Epithelial cell of prostate (primary cell): Measurements from ENCODE around the gene NFIC.
"Not testable (repeated sequence)": the region's sequence is repeated elsewhere in the genome, so short reads cannot be mapped to it uniquely, and the experiment has no call there.

Source experiments
- DNase-seq: peaks from one replicate; pipeline ENCODE4 v3.0.0-alpha.2; 2011; ENCODE audit warnings: low read depth, low spot score
- H3K27ac ChIP-seq: fragments of 450-650 bp; 2 replicates; pipeline ENCODE4 v1.5.1; 2017; ENCODE audit warnings: mild to moderate bottlenecking

NFIC gene

DNA sequence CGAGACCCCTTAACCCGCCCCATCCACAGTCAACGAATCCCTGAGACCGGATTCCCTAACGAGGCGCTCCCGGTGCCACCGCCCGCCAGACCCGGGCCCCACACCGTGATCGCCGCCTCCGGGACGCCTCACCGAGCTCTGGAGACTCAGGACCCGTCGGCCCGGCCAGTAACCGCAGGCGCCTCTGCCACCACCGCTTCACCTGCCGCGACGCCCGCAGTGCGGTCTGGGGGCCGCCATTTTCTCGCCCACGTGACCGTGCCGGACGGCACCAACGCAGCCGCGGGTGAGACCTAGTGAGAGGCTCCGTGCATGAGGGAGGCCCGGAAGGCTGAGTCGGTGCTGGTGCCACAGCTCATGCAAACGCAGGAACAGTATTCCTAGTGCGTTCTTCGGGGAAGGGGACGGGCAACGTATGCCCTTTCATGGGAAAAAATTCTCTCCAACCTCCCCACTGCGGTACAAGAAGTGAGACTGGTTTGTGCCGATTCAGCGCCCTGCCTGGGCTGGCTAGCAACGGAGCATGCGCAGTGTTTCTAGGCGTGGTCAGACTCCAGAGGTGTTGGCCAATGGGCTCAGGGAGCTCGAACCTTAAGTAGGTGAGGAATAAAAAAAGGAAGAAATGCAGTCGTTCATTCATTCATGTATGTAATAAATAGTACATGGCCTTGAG is 134.2 kb downstream of the NFIC start, which contains the start of gene DOHH:
DOHH (minus strand) TSS at position 246 of the 673 bp plus-strand sequence. CDS start 3,860 bp downstream, outside the sequence.
- DNase-seq, result peak; percentile 77
- H3K27ac ChIP-seq, result peak within 1 kb of the TSS; percentile 81

DNA sequence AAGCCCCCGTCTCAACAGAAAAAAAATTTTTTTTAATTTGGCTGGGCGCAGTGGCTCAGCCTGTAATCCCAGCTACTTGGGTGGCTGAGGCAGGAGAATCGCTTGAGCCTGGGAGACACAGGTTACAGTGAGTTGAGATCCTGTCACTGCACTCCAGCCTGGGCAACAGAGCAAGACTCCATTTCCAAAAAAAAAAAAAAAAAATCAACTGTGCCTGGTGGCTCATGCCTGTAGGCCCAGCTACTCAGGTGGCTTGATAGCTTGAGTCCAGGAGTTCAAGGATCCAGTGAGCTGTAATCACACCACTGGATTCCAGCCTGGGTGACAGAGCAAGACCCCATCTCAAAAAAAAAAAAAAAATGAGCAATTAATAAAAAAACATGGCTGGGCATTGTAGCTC is 135.4 kb downstream of the NFIC start:
- no peak for DNase-seq
- no peak overlapping the region for H3K27ac ChIP-seq

DNA sequence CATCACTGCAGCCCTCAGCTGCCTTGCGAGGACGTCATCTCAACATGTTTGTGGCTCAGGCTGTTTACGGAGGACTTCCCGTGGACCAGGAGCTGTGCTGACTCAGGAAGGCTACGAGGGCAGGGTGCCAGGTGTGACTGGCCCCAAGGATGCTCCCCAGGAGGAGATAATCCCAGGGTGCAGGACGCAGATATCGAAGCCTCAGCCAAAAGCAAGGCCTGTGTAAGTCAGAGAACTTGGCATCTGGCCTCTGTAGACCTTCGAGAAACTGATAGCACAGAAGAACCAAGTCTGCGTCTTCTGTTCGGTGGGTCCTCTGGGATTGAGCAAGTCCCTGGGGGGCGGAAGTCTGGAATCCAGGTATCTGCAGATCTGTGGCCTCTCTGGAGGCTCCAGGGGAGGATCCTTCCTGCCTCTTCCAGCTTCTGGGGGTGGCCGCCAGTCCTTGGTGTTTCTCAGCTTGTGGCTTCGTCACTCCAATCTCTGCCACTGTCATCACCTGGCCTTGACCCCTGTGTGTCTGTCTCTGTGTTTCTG is 136.7 kb downstream of the NFIC start:
- no peak overlapping the region for H3K27ac ChIP-seq
- DNase-seq, result no peak

DNA sequence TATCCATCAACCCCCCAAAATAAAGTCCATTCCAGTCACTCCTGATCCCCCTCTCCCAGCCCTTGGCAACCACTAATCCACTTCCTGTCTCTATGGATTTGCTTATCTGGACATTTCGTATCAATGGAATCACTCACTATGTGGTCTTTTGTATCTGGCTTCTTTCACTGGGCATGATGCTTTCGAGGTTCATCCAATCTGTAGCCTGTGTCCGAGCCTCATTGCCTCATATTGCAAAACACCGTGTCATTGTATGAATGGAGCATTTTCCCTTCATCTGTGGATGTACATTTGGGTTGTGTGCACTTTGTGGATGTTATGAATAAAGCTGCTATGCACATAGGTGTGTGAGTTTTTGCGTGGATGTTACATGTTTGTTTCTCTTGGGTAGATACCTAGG is 138.4 kb downstream of the NFIC start:
- DNase-seq, result no peak
- peak overlapping the region; percentile 87 for H3K27ac ChIP-seq

DNA sequence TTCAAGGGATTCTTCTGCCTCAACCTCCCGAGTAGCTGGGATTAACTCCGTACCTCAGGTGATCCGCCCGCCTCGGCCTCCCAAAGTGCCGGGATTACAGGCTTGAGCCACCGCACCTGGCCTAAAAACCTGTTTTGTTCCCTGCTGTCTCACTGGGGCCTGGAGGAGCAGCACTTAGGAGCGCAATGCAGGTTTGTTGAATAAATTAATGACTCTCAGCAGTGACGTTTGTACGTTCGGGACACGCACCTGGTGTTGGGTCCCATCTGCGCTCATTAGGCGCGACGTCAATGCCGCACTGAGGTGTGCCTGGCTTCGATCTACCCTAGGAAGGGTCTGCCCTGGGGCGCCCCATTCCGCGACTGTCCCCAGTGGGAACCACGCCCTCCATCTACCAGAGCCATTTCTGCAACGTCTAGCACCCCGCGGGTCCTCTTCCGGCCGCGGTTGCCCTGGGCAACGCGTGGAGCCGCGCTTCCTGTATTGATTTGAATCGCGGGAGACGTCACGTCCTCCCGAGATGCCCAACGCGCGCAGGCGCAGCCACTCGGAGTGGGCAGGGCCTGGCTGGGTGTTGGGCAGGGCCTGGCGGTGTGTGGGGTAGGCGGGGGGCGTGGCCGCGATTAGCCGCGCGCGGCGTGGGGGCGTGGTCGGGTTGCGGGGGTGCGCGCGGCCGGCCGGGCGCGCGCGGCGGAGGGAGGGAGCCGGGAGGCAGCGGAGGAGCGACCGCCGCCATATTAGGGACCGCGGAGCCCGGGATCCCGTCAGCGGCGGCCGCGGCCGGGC is 139.4 kb downstream of the NFIC start, which contains the start of gene FZR1:
FZR1 (plus strand) TSS at position 714 of the 786 bp plus-strand sequence. CDS start 16,679 bp downstream, outside the sequence.
- peak within 1 kb of the TSS; percentile 87 for H3K27ac ChIP-seq
- peak; percentile 89 for DNase-seq

DNA sequence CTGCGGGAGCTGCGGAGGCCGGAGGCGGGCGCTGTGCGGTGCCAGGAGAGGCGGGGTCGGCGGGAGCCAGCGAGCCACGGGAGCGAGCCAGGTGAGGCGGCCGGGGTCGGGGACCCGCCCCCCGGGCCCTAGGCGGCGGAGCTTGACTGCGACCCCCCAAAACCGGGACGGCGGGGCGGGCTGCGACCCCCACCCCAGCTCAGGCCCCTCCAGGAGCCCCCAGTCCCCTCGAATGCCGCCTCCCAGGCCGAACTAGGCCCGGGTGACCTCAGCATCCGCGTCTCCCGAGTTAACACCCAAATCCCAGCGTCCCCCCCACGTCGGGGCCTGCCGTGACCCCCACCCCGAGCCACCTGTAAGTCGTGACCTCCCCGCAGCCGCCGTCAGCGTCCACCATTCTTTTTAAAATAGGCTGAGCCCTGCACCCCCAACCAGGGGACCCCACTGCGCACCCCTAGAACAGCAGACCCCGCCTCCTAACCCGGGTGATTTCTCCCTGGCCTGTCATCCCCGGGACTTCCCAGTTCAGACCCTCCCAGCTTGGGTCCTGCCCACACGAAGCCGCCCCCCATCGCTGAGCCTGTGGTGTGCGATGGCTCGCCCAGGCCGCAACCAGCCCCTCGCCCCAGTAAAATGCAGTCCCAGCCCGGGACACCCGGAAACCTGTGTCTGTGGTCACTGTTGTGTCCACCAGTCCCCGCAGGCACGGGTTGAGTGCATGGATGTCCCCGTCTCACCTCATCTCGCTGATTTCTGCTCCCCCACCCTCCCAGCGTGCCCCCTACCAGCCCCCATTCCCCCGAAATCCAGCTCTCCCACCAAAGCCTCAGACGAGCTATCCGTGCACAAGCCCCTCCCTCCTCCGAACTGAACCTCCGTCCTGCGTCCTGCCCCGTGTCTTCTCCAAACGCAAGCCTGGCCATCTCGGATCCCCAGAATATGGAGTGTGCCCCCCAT is 140.3 kb downstream of the NFIC start:
- no peak for DNase-seq
- H3K27ac ChIP-seq, result peak overlapping the region; percentile 87

DNA sequence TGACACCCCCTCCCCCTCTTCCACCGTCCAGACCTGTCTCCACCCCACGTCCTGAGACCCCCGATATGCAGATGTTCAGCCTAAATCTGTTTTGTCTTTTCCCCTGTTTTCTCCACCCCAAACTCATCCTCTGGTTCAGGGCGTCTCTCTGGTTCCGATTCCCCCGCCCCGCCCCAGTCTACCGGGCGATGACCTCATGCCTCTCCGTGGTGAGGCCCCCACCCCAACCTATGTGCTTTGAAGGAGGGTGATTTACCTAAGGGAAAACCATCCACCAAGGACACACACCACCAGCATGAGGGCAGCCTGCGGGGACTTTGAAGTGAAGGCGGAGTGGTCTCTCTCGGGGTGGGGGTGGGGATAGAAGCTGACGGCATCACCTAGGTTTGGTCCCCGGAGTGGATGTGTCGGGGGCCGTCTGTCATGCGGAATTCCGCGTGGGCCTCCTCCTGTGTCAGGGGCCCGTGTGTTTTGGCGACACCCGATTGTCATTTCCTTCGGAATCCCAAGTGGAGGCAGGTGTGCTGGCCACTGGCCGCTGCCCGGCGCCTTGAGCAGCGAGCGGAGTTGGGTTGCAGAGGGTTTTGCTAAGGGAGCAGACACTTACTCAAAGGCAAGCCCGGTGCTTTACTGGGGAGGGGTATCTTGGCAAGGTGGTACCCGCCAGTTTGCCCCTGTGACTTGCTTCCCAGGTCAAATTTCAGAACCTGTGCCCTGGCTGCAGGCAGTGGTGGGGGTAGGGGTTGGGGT is 141.2 kb downstream of the NFIC start:
- no peak for DNase-seq
- H3K27ac ChIP-seq, result peak overlapping the region; percentile 87

DNA sequence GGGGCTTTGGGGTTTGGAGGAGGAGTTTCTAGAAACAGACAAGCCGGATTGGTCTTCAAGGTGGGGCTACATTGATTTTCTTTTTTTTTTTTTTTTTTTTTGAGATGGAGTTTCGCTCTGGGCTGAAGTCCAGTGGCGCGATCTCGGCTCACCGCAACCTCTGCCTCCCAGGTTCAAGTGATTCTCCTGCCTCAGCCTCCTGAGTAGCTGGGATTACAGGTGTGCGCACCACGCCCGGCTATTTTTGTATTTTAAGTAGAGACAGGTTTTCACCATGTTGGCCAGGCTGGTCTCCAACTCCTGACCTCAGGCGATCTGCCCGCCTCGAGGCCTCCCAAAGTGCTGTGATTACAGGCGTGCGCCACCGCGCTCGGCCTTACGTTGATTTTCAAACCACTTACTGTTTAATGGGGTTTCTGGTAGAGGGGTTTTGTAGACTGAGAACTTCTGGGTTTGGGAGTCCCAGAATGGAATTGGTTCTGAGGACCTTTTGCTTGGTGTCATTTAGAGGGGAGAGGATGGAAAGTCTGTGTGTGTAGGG is 141.8 kb downstream of the NFIC start:
- peak overlapping the region; percentile 87 for H3K27ac ChIP-seq
- not testable (repeated sequence) for DNase-seq

DNA sequence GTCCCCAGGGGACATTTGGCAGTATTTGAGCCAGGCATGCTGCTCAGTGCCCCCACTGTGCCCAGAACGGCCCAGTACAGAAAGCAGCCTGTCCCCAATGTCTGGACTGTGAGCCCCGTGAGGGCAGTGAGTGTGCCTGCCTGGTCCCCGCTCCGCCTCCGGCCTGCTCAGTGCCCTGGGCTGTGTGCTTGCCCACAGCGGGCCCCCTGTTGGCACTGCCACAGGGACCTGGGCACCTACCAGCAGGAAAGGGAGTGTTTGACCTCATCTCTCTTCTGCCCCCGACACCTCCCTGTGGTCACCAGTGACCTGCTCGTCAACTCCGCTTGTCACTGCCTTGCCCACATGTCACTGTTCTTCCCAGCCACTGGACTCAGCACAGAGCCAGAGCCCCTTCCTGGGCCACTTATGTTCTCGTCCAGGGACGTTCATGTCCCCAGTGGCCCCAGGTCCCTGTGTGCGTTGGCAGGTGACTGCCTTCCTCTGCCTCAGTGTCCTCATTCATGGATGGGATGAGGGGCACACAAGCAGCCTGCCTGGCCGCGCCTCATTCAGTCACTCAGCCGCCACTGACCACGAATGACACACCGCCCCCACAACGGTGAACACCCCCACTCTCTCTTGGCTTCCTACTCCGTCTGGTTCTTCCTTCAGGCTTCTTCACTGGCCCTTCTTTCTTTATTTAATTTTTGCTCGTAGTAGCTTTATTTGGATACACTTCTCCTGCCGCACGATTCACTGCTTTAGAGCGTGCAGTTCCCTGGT is 142.6 kb downstream of the NFIC start:
- no peak for DNase-seq

DNA sequence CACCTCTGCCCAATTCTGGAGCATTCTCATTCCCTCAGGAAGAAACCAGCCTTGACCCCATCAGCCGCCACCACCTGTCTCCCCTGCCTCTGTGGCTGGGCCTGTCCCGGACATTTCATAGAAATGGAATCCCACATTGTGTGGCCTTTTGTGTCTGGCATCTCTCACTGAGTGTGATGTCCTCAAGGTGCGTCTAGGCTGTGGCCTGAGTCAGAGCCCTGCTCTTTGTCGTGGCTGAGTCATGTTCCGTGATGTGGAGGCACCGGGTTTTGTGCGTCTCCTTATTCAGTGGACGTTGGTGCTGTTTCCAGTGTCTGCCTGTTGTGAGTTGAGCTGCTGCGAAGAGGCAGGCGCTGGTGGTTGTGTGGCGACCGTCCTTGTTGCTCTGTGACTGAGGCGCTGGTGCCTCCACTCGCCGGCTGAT is 143.2 kb downstream of the NFIC start:
- peak; percentile 70 for DNase-seq
- H3K27ac ChIP-seq, result peak overlapping the region; percentile 87

More for the DNA sequence above, 142.6 kb downstream of the NFIC start:
- peak overlapping the region; percentile 87 for H3K27ac ChIP-seq

DNA sequence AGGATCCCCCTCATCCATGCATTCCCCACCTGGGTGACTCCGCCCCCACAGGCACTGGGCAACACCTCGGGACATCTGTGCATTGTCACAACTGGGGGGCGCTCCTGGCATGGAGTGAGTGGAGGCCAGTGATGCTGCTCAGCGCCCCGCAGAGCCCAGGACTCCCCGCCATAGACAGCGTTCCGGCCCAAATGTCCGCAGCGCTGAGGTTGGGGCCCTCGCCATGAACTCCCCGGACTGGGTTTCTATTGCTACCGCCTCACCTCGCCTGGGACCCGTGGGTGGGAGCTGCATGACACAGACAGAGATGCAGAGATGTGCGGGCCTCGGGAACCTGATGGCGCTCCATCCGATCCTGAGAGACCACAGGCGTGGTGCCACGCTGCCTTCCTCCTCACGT is 144.3 kb downstream of the NFIC start:
- no peak for DNase-seq
- H3K27ac ChIP-seq, result no peak overlapping the region

DNA sequence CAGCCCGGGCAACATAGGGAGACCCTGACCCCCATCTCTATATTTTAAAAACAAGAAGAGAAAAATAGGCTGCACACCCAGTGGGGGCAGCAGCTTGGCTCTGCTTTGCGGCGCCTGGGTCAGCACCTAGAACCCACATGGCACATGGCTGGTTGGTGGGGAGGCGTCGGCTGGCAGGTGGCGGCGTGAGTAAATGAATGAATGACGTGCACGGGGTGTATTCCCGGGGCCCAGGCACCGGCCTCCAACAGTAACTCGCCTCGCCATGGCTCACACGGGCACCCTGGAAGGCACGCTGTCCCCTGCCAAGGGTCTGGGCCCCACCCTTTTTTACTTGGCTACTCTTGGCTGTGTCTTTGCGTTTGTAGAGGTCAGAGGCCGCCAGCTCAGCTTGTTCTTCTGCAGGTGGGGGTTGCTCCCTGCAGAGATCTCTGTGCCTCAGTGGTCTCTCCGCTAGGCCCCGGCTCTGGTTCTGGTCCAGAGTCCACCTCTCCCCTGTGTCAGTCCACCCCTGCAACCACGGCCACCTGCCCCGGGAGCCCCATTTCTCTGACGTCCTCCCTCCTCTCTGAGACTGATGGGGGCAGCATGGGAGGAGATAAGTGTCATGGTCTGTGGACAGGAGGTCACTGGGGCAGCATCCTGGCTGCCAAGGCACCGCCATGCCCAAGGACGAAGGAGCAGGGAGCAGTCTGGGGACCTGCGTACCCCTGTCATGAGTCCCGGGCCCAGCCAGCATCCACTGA is 145.3 kb downstream of the NFIC start:
- no peak overlapping the region for H3K27ac ChIP-seq
- DNase-seq, result no peak

DNA sequence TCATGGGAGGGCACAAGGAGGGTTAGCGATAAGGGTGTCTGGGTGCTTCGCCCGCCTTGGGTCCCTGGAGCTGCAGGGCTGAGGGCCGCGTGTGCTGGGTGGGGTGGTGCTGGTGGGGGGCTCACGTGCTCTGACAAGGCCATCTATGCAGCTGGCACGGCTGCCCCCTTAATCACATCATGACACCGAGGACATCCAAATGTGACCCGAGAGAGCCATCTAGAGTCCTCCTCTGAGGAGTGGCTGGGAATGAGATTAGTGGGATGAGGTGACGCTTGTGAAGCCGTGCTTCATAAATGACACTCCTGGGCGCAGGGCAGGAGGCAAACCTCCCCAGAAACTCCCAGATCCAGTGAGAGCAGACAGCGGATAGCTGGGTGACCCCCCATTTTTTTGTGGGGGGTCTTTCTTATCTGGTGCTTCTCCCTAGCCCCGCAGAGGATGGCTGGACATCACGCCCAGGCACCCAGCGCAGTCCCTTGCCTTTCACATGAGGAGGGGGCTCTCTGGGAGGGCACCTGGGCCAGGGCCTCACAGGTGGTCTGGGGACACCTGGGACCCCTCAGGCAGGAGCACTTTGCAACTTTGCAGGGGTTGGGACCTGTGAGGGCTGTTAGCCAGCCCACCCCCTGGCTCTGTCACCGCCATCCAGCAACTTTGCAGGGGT is 146.3 kb downstream of the NFIC start:
- no peak for DNase-seq
- no peak overlapping the region for H3K27ac ChIP-seq

DNA sequence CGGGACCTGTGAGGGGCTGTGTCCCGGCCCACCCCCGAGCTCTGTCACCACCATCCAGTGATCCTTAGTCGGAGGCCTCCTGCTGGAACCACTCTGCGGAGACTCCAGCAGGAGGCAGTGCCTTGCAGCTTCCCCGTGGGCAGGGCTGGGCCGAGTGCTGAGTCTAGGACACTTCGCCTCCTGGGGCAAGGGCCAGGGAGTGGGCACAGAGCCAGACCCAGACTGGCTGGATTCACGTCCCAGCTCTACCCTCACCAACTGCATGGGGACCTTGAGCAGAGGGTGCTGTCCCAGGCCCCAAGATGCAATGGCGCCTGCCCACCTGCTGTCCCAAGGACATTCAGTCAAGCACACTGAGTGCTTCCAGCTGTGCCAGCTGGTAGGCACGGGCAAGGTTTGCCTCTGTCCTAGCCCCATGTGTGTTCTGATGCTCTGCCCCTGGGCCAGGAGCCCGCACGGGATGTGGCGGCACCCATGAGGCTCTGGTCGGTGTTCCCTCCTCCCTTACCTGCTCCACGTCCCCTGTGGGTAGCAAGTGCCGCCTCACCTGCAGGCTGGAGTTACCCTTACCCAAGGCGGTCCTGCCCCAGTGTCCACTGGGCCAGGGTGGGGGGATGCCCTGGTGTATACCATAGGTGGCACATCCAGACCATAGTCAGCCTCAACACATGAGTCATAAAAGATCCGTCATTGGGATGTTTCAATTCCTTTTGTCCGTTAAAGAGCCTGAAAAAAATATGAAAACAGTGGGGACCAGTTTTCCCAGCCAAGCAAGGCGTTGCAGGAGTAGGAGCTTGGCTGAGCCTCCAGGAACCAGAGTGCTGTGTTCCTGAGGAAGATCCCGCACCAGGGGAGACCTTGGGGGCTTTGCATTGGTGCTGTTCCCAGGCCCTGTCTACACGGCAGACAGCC is 147.1 kb downstream of the NFIC start:
- no peak for DNase-seq
- no peak overlapping the region for H3K27ac ChIP-seq

DNA sequence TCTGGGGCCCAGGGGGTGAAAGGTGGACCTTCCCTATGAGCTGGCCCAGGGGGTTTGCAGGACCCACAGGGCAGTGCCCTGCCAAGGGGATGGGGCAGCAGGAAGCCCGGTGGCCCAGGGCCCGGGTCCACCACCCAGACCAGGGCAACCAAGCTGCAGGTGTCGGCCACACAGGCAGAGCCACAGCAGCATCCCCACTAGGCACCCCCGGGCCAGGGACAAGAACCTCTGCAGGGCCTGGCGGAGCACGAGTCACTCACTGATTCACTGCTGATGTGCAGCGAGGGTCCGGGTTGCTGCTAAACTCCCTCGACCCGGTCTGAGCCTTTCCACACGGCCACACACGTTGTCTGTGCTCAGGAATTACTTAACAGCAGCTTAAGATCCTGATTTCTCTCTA is 148.5 kb downstream of the NFIC start:
- no peak for DNase-seq
- H3K27ac ChIP-seq, result no peak overlapping the region

DNA sequence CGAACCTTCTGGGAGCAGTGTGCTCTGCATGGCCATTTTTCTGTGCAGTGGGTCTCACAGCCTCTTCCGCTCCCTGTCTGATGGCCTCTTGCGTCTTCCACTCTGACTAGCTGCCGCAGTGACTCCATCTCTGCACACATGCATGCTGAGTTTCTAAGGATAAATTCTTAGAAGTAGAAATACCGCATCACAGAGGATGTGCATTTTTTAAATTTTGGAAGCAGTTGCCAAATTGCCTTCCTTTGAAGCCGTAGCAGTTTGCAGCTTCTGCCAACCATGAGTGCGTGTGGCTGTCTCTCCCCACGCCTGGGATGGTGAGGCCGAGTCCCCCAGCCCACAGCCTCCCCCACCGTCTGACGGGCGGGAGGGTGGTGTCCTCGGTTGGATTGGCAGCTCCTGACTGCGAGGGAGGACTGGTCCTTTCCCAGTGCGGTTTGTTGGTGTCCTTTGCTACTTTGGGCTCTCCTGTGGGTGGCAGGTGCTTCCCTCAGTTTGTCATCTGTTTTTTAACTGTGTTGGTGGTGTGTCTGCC is 149.6 kb downstream of the NFIC start:
- no peak for DNase-seq
- H3K27ac ChIP-seq, result no peak overlapping the region
